Bone marrow (tissue), 2 donors: ENCODE measurements around the gene PRRX1.

Source experiments
- DNase-seq, 2 donors: peaks; one replicate each; lab custom pipeline; 2025; lab: John Stamatoyannopoulos, UW

PRRX1 gene

GRCh38 chr1:170664093-170664827 is at the start of gene PRRX1:
TSS of gene PRRX1 (plus strand) at chr1:170664131. CDS start at chr1:170664219, 88 bp downstream.
- DNase-seq, result no peak

- DNase-seq, result no peak
Measured at GRCh38 chr1:170617591-170618330, 46.2 kb upstream of the PRRX1 start.

- DNase-seq, result no peak
Measured at GRCh38 chr1:170618421-170618820, 45.5 kb upstream of the PRRX1 start.

- DNase-seq, result no peak
Measured at GRCh38 chr1:170619241-170620028, 44.5 kb upstream of the PRRX1 start.

- no peak for DNase-seq
Measured at GRCh38 chr1:170620164-170620563, 43.8 kb upstream of the PRRX1 start.

GRCh38 chr1:170623171-170623570 is 40.8 kb upstream of the PRRX1 start:
- DNase-seq, result no peak

GRCh38 chr1:170624146-170624545 is 39.8 kb upstream of the PRRX1 start:
- no peak for DNase-seq

GRCh38 chr1:170630977-170631376 is 33.0 kb upstream of the PRRX1 start:
- DNase-seq, result no peak

GRCh38 chr1:170634293-170634692 is 29.6 kb upstream of the PRRX1 start:
- no peak for DNase-seq

- no peak for DNase-seq
Measured at GRCh38 chr1:170634824-170635410, 29.0 kb upstream of the PRRX1 start.

- no peak for DNase-seq
Measured at GRCh38 chr1:170640581-170640980, 23.4 kb upstream of the PRRX1 start.

GRCh38 chr1:170657275-170657853 is 6.6 kb upstream of the PRRX1 start:
- no peak for DNase-seq

- DNase-seq, result no peak
Measured at GRCh38 chr1:170659399-170660035, 4.4 kb upstream of the PRRX1 start.

GRCh38 chr1:170660281-170660713 is 3.6 kb upstream of the PRRX1 start:
- no peak for DNase-seq

GRCh38 chr1:170660871-170661645 is 2.9 kb upstream of the PRRX1 start:
- DNase-seq, result no peak

- no peak for DNase-seq
Measured at GRCh38 chr1:170661646-170662411, 2.1 kb upstream of the PRRX1 start.

GRCh38 chr1:170662561-170663403 is 1.1 kb upstream of the PRRX1 start:
- DNase-seq, result no peak

- DNase-seq, result no peak
Measured at GRCh38 chr1:170663404-170664092, 383 bp upstream of the PRRX1 start.
